CD1c-positive myeloid dendritic cell (primary cell): ENCODE data around the gene ATP5PD.
"Not testable (repeated sequence)": the region's sequence is repeated elsewhere in the genome, so short reads cannot be mapped to it uniquely, and the experiment has no call there.

ENCODE experiments used
- DNase-seq: peaks from one replicate; pipeline ENCODE4 v3.0.0-alpha.2; 2016; ENCODE audit errors: extremely low spot score

The ATP5PD gene

DNA sequence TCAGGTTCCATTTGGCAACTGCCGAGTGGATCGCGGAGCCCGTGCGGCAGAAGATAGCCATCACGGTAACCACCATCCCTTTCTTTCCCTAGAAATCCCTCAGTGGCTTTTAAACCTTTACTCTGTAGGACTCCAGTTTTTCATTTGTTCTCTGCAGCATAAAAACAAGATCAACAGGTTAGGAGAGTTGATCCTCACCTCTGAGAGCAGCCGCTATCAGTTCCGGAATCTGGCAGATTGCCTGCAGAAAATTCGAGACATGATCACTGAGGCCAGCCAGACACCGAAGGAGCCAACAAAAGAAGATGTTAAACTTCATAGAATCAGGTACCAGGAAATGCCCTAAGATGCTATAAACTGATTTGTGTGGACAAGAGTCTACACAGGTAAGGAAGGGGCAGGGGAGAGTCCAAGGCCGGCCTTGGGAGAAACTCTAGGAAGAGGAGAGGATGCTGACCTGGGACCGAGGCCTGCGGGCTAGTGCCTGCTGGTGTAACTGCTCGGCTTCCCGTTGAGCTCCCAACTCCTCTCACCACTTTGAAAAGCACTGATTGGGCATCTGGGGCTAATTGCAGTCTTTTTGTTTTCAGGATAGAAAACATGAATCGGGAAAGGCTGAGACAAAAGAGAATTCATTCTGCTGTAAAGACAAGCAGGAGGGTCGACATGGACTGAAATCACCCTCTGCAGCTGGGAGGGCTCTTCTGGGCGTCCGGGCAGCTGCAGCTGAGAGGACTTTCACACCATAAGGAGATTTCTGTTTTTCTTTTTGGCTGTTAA, 26.2 kb downstream of the ATP5PD start:
- no peak for DNase-seq

DNA sequence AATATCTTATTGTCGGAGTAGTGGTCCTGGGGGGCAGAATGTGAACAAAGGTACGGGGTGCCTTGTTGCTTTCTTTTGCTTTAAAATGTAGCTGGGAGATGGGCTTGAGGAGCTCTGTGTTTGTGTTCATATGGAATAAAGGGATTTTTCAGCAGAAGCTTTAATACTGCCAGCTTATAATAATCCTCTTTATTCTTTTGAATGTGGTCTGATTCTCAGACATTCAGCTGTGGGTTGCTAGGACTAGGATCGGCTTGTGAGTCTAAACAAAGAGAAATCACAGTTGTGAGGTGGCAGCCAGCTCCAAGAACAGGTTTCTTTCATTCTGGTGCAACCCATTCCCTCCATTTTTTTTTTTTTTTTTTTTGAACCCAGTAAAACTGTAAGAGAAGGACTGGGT, 27.1 kb downstream of the ATP5PD start:
- no peak for DNase-seq

DNA sequence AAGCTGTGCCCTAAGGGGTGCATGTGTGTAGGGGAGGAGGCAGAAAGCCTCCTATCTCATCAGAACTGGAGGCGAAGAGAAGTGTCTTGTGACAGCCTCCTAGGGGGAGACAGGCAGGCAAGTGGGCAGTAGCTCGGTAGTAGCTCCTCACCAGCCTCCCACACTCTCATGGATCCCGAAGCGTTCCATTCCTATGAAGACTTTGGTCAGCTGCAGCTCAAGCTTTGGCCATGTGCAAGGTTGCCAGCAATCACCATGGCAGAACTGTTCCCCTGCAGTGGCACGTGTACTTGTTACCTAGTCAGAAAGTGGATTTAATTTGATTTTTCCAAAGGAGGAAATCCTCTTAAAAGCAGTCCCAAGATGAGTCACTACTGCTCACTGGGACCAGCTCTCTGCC, 27.6 kb downstream of the ATP5PD start:
- DNase-seq = no peak

DNA sequence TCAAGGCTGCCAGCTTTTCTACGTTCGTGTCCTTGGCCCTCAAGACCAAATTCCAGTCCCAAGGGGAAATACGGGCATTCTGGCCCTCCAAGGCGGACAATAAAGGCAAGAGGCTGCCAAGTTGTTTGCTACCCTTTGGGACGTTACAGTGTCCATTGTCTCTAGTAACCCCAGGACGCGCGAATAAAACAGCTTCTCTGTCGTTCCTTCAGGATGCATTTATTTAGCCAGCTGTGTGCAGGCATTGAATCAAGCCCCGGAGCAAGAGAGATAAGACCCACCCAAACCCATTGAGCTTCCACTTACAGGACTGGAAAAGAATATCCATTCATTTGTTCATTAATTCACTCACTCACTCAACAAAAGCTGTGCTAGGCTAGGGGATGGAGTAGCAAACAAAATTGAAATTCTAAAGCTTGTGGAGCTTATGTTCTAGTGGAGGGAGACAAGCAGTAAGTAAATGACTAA, 33.6 kb downstream of the ATP5PD start:
- DNase-seq = peak; percentile 11

DNA sequence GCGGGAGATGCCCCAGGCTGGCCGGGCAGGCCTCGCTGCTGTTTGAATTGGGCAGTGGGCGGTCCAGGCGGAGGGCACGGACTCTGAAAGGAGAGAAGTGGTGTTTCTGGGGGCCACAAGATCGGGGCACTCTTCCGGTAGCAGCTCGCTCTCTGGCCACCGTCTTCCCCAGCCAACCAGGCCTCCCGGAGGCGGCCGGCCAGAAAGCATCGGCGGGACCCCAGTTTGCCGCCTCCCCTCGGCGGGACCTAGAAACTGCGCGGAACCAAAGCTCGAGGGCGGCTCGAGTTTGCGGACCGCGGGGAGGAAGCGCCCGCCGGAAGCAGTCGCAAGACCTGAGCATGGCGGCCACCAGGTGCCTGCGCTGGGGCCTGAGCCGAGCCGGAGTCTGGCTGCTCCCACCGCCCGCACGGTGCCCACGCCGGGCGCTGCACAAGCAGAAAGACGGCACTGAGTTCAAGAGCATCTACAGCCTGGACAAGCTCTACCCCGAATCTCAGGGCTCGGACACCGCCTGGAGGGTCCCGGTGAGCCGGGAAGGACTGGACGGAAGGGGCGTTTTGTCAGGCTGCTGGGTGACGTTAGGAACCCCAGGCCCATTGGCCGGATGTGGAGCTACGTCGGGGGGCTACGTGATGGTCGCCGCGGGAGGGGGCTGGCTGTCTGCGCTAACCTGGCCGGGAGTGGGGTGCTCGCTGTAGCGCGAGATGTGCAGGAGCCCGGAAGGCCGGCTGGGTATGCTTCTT, 34.2 kb downstream of the ATP5PD start, which contains the start of gene MRPL58:
MRPL58 (plus strand) TSS at position 325 of the 746 bp plus-strand sequence; CDS start at position 342, 17 bp downstream.
- peak; percentile 90 for DNase-seq

DNA sequence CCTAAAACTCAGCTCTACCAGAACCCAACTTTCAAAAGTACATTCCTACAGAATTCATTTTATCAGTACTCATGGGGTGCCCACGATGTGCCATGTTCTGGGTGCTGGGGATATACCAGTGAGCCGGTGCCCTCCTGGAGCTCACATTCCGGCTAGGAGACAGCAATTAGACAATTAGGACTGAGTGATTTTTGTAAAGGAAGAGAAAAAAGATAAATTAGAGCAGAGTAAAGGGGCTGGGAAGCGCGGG, 34.7 kb downstream of the ATP5PD start:
- no peak for DNase-seq

DNA sequence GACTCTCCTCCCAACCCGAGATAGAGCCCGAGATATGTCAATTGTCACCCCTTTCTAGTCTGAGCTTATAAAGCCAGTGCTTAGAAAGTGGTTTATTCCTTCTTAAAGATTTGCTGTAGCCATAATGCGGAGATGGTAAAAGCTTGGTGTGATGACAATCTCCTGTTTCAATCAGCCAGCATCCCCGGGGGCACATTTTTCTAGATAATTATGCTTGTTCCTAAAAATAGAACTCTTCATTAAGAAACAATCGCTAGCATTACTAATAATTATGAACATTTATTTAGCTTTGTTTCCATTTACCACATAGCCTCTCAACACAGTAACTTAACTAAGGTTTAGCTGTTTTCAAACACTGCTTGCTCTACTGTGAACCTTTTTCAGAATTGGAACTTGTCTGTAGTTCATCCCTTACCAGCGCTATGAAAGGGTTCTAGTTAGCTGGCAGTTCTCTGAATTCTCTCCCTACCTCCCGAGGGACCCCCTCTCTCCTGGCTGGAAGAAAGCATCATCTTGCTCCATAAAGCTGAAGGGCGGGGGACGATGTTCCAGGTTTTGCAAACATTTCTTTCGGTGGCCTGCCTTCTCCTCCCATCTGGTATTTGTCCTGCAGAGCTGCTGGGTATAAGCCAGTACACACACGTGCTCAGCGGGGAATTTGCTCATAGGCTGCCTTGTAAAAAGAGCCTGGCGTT, 35.2 kb downstream of the ATP5PD start:
- no peak for DNase-seq

DNA sequence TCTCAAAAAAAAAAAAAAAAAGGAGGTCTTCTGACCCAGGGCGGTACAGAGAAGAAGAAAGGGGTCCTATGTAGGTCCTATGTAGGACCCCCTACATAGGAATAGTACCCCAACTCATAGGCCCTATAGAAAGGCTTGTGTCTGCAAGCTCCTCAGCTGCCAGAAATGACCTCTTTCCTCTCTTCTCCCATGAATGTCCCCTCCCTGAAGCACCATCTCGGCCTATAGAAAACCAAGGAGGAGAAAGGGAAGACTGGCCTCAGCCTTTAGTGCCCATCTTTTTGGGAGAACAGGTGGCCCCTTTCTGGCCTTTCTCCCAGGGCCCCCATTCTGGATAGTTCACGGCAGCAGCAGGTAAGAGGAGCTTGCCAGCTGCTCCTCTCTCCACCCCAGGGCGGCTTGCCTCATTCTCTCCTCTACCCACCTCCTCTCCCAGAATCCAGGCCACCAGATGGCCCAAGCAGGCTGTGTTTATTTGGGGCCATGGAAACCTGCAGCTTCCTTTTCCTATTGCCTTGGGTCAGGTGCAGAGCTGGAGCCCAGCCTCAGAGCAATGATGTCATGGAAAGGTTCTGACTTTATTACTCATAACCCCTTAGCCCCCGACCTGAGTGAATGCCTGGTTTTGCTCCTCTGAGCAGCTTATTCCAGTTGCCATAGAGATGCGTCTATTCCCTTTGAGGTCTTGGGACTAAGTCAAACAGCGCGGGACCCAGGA, 35.9 kb downstream of the ATP5PD start:
- DNase-seq = peak; percentile 52

DNA sequence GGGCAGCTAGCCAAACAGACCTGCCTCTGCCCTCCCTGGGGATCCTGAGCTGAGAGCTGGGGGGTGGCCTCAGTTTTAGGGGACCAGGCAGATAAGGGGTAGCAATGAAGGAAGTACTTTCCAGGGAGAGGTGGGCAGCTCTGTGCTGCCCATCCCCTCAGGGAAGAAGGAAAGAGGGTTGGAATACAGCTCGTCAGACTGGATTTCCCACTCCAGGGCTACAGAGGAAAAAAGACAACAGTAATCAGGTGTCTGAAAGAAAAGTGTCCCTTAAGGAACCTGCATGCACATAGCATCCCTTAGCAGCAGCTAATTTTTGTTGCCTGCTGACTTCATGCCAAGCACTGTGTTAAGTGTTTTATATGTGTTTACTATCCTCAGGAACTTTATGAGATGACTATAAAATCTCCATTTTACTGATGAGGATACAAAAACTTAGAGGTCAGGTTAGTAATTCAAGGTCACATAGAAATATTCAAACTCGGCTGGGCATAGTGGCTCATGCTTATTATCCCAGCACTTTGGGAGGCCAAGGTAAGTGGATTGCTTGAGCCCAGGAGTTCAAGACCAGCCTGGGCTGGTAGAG, 37.5 kb downstream of the ATP5PD start:
- no peak for DNase-seq

DNA sequence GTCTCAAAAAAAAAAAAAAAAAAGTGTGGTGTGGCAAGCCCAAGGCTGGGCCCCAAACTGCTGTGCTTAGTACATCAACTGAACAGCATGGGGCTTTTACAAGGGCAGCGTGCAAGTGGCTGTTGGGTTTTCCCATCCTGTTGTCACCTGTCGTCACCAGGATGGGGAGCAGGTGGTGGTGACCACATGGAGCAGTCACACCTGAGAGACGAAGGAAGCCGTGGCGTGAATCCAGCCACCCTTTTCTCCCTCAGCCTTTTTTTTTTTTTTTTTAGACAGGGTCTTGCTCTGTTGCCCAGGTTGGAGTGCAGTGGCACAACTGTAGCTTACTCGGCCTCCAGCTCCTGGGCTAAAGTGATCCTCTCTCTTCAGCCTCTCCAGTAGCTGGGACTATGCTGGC, 38.4 kb downstream of the ATP5PD start:
- DNase-seq = no peak

DNA sequence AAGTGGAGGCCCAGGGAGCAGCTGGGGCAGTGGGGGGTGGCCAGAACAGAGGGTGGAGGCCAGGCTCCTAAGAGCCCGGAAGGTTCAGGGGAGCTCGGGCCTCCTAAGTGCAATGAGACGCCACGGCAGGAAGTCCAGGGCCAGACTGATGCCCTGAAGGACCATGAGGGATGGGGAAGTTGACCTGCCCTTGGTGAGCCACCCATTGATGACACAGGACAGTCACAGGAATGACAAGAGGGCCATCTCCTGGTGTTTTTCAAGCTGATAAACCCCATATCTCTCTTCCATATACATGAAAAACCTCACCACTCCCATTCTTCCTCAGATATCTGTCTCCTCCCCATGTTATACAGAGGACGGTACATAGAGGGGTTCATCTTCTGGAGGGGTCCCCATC, 40.1 kb downstream of the ATP5PD start:
- peak; percentile 65 for DNase-seq

DNA sequence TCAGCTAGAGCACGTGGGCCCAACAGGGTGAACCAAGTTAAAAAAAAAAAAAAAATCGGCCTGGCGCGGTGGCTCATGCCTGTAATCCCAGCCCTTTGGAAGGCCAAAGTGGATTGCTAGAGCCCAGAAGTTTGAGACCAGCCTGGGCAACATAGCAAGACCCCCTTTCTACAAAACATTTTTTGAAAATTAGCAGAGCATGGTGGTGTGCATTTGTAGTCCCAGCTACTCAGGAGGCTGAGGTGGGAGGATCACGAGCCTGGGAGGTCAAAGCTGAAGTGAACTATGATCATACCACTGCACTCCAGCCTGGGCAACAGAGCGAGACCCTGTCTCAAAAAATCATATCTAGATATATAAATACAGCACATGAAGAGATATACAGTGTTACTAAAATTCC, 40.7 kb downstream of the ATP5PD start:
- DNase-seq = not testable (repeated sequence)

DNA sequence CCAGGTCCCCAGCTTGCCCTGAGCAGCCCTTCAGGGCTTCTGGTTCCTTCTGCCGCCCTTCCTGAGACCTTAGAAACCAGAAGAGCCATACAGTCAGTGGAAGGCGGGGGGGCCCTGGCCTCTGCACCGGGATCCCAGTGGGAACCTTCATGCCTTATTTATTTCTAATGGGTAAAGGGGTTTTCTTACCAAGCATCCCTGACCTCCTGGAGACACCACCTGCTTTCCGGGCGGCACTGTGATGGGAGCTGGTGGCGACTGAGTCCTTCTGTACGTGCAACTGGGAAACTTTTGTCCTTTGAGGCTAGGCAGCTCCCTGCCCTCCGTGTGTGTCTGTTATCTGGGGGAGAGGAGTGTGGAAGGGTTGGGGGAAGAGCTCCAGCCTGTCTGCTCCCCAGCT, 41.5 kb downstream of the ATP5PD start:
- DNase-seq = no peak

DNA sequence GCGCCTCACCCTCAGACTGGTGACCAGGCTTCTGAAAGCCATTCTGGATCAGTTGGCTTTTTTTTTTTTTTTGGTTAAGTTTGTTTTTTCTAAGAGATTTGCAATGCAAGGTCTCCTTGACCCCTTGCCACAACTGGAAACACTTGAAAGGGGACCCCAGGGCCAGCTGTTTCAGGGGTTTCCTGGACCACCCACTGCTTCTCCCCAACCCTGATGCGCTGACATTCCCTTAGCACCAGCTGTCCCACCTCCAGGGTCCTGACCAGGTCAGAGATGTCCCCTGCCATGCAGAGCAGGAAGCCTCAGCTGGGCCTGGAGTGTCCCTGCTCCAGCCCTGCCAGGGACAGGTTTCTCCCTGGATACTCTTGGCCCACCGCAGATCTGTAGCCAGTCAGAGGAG, 42.4 kb downstream of the ATP5PD start:
- no peak for DNase-seq

DNA sequence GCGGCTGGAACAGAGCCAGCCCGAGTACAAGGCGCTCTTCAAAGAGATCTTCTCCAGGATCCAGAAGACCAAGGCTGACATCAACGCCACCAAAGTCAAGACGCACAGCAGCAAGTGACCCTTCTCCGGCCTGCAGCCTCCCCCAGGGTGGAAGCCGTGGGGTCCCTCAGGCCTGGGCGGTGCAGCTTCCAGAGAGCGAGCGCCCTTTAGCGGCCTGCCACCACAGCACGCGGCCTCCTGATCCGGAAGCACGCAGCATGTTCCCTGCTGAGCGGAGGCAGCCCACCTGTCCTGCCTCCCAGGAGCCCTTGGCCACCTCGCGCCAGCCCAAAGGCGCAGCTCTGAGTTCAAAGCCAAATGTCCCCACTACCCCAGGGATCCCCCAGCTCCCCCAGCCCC, 42.8 kb downstream of the ATP5PD start:
- no peak for DNase-seq

DNA sequence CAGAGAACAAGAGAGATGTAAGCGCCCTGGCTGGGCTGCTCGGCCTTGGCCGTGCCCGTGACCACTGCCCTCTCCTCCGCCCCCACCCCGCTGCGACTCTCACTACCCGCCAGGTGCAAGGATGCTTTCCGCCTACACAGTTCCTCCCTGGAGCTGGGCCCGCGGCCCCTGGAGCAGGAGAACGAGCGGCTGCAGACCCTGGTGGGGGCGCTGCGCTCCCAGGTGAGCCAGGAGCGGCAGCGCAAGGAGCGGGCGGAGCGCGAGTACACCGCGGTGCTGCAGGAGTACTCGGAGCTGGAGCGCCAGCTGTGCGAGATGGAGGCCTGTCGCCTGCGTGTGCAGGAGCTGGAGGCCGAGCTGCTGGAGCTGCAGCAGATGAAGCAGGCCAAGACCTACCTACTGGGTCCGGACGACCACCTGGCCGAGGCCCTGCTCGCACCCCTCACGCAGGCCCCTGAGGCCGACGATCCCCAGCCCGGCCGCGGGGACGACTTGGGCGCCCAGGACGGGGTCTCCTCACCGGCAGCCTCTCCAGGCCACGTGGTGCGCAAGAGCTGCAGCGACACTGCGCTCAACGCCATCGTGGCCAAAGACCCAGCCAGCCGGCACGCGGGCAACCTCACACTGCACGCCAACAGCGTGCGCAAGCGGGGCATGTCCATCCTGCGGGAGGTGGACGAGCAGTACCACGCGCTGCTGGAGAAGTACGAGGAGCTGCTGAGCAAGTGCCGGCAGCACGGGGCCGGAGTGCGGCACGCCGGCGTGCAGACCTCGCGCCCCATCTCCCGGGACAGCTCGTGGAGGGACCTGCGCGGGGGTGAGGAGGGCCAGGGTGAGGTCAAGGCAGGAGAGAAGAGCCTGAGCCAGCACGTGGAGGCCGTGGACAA, 43.5 kb downstream of the ATP5PD start:
- no peak for DNase-seq

DNA sequence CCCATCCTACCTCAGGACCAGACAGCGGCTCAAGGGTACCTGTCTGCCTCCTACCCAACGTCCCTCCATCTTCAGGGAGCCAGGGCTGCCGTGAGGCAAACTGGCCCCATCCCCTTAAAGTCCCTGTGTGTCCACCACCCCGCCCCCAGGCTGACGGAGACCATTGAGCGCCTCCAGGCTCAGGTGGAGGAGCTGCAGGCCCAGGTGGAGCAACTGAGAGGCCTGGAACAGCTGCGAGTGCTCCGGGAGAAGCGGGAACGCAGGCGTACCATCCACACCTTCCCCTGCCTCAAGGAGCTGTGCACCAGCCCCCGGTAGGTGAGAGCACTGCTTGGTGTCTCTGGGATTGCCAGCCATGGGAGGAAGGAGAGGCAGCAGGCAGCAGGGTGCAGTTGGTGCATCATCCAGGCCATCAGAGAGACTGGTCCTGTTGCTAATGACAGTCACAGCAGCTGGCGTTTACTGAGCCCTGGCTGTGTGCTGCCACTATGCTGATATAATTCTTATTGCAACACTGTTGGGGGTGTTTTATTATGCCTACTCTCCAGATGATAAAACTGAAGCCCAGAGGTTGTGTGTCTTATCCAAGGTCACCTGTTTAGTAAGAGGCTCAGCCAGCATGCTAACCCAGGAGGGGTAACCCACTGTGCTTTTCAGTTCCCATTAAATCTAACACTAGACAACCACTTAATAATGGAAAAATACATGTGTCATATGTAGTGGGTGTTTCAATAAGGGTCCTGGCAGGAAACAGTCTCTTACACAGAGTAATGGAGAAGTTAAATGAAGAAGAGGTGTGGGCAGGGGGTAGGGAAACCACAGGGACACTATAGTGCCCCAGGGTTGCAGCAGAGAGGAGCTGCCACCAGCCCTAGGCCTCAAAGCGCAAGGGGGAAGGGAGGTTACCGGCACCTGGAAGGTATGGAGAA, 44.6 kb downstream of the ATP5PD start:
- peak; percentile 81 for DNase-seq

DNA sequence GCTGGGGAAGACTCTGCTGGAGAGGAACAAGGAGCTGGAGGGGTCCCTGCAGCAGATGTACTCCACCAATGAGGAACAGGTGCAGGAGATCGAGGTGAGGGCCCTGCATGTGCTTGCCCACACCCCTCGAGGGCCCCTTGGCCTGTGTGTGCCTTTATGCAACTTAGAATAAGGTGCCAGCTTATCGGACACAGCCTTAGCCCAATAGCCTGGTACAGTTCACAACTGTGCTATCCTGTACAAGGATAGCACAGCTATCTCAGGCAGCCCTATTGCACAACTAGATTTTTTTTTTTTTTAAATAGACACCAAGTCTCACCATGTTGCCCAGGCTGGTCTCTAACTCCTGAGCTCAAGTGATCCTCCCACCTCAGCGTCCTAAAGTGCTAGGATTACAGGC, 47.2 kb downstream of the ATP5PD start:
- no peak for DNase-seq

DNA sequence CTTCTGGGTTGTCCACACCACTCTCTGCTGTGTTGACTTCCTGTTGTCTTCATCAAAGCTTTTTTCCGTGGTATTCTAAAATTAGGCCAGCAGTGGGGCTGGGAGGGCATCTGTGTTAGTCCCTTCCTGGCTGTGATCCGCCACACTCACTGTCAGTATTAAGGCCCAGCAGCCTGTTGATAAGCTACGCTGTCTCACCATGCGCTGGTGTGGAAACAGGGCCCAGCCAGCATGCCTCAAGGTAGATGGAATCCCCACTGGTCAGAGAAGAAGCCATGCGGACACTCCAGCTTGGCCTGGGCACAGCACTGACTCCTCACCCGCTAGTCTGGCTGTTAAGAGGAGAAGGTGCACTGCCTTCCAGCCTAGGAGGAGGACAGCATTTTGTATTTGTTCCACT, 48.0 kb downstream of the ATP5PD start:
- DNase-seq = peak; percentile 25

DNA sequence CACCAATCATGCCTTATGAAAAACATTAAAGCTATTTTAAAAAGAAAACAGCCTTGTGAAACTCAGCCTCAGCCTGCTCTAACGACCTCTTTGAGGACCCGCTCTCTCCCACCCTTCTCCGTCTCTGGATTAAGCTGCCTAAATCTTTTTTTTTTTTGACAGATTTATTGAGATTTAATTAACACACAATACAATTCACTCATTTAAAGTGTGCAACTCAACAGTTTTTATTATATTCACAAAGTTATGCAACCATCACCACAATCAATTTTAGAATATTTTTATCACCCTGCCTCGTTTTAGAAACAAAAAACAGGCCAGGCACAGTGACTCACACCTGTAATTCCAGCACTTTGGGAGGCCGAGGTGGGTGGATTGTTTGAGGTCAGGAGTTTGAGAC, 50.9 kb downstream of the ATP5PD start:
- no peak for DNase-seq
